ENCODE measurements around the gene SAMD4B.
A peak's percentile ranks its signal among the peaks of the same experiment; 100 is the strongest.
"Not testable (repeated sequence)": the region's sequence is repeated elsewhere in the genome, so short reads cannot be mapped to it uniquely, and the experiment has no call there.

The SAMD4B gene

DNA sequence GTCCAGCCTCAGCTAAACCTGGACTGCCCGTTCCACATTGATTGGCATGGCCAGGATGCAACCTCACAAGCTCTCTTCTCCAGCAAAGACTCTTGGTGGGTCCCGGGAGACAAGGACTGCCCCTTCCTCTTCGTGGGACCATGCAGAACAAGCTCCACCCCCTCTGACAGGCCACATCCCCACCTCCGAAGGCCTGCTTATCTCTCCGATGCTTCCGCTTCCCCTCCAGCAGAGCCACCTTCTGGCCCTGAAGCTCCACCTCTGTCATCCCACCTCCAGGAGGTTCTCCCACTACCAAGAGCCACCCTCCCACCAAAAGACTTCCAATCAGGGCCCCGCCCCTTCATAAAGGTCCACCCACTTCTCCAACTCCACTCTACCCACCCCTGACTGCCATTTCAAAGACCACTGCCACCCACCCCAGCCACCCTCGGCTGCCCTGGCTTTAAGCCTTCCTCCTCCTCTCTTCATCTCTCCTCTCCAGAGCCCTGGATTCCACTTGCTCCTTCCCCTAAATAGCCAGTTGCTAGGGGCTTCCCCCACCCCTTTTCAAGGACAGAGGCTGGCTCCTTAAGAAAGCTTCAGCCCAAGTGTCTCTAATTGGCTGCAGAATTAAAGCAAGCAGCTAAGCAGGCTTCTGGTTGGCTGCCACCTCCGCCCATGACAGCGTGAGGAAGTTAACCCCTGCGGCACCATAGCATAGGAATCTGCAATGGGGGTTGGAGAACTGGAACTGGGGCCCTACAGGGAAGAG, 31.5 kb upstream of the SAMD4B start:
- DNase-seq, result no peak

- no peak for DNase-seq
Observed at GRCh38 chr19:39314016-39314728, 28.0 kb upstream of the SAMD4B start.

DNA sequence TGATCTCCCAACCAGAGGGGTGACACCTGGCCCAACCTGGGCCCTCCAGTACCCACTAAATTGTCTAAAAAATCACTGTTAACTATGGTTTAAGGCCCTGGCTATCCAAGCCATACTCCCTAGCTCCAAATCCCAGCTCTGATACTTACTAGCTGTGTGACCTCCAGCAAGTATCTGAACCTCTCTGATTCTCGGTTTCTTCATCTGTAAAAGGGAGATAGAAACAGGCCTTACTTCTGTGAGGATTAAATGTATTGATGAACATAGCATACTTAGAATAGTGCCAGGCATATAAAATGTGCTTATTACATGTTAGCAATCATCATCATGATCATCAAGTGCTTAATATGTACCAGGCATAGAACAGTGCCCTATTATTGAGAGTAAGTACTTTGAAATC, 26.3 kb upstream of the SAMD4B start:
- DNase-seq, result no peak

DNA sequence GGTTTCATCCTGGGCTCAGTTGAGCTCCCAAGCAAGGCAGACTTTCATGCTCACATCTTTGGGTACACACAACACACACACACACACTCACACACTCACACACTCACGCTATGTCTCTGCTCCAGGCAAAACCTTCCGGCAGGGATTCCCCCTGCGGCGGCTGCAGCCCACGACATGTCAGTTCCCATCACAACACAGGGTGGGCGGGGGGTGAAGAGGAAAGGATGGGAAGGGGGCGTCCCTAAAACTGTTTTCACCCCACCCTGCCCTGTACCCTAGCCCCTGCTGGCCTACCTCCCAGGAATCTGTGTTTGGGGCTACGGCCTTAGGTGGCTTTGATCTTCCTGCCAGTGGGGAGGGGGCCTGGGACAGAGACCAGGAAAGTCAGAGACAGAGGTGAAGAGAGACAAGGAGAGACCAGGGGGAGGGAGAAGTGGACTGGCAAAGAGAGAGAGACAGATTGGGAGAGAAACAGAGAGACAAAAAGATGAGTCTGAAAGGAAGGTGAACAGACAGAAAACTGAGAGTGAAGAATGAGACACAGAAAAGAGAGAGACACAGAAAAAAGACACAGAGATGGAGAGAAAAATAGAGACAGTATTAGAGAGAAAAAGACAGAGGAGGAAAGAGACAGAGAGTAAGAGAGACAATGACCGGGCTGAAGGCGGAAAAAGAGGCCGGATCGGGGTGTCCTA, 25.4 kb upstream of the SAMD4B start:
- DNase-seq, result no peak

DNA sequence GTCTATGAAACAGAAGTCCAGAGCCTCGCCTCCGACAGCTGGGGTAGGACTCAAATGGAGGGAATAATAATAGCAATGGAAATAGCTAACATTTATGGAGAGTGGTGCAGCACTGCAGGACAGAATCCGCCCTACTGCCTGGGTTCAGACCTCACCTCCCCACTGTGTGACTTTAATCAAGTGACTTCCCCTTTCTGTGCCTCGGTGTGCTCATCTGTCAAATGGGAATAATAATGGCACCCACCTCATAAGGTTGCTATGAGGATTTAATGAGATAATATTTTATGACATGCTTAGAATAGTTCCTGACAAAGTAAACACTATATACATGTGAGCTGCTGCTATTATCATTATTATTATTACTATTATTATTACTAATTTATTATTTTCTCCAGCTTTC, 24.7 kb upstream of the SAMD4B start:
- no peak for DNase-seq

DNA sequence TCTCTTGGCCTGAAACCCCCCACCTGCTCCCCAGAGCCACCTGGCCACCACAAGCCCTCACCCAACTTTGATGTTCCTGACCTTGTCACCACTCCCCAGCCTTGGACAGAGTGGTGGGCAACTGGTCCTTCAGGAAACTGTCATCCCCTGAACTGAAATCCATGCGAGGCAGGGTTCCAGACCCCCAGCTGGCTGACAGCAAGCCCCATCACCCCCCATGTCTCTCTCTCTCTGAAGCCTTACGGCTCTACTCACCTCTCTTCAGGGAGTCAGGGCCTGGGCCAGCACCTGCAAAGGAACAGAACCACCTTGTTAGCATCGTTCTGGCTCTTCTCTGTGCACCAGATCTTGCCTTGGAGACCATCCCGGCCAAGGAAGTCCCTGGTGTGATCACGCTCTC, 24.1 kb upstream of the SAMD4B start:
- DNase-seq, result no peak

DNA sequence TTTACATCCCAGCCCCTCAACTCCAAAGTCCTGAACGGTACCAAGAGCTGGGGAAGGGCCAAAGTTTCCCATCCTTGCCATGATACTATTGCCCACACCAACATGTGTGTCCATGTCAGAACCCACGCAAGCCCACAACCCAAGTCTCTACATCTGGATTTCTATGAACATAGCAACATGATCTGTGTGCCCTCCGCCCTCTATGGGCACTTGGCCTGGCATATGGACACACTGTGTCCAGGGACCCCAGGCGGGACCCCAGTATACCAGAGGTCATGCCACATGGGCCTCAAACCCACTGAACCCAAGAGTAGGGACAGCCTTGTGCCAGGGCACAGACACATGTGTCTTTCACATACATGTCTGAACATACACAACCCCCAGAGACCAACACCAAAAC, 23.5 kb upstream of the SAMD4B start:
- DNase-seq, result no peak

DNA sequence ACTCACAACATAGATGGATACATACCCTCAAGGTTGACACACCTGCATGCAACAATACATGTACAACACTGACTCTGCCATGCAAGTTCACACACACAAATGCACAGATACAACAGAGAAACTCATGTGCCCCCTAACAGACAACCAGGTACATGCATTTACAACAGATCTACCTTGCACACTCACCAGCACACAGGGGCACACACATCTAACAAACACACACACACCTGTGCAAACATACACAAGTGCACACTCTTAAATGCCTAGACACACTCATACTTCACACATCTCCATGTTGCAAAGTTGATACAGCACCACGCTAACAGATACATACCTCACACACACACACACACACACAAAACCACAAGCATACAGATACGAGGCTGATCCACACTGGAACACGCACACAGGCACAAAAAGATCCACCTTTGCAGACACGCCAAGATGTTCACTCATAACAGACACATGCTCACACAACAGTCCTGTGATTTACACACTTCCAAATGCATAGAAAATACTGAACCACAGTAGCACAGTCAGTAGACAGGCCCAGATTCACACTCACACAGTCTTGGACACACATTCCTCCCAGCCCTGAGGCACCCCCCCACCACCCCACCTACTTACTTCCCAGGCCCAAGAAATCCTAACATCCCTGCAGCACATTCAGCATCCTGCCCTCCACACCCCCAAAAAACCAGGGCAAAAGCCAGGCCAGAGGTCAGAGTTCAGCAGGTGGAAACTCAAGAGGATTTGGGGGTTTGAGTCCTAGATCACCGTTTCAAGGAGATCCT, 22.9 kb upstream of the SAMD4B start:
- no peak for DNase-seq

DNA sequence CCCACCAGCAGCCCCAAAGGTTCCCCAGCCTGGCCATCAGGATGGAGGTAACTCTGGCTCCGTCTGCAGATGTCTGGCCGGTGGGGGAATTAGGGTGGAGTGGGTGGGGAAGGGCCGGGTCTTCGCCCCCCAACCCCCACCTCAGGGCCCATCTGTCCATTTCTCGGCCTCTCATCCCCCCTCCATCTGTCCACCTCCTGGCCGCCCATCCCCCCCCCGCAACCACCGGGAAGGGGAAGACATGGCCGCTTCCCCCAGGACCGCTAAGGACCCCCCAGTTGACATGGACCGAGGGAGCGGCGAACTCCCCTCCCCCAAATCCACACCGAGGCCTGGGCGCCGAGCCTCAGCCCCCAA, 22.4 kb upstream of the SAMD4B start:
- no peak for DNase-seq

GRCh38 chr19:39321117-39321831, 20.9 kb upstream of the SAMD4B start:
- DNase-seq, result no peak

- DNase-seq, result no peak
Observed at GRCh38 chr19:39321832-39322176, 20.4 kb upstream of the SAMD4B start.

- no peak for DNase-seq
Observed at GRCh38 chr19:39324242-39324842, 17.9 kb upstream of the SAMD4B start.

GRCh38 chr19:39325778-39326665, 16.2 kb upstream of the SAMD4B start:
- DNase-seq, result peak; percentile 11

DNA sequence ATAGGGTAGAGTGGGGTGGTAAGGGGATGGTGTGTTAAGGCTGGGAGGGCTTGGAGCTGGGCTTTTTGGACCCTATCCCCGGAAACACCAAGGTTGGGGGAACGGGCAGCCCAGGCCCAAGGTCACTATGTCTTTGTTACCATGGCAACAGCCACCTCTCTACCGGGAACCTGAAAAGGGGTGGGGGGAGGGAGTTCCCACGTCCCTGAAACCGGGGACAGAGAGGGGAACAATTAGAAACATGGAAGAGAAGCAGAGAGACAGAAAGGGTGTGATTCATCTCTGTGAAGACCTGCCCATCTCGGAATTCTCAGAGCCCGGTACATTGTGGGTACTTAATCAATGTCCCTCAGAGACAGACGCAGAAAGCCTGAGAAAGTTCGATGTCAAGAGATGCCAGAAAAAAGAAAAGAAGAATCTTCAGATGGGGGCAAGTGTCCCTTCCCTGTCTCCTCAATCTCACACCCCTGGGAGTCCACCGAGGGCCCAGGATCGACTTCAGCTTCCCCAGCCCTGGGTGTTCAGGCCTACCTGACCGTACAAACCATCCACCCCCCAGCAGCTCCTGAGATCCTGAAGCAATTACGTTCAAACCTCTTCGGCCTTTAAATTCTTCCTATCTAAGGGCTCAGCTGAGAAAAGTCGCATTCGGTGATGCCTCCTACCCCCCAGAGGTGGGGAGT, 14.7 kb upstream of the SAMD4B start:
- DNase-seq, result no peak

GRCh38 chr19:39328046-39328705, 14.0 kb upstream of the SAMD4B start:
- peak; percentile 41 for DNase-seq

- DNase-seq, result no peak
Observed at GRCh38 chr19:39329948-39330347, 12.3 kb upstream of the SAMD4B start.

DNA sequence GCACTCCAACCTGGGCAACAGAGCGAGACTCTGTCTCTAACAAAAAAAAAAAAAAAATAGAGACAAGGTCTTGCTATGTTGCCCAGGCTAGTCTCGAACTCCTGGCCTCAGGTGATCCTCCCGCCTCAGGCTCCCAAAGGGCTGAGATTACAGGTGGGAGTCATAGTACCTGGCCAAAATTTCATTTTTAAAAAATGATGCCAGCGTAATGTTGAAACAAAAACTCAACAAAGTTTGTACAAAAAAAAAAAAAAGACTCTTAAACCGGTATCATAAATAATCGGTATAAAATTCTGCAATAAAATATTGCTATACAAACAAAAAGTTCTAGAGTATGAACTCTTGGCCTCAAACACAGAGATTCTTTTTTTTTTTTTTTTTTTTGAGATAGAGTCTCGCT, 9.9 kb upstream of the SAMD4B start:
- no peak for DNase-seq

DNA sequence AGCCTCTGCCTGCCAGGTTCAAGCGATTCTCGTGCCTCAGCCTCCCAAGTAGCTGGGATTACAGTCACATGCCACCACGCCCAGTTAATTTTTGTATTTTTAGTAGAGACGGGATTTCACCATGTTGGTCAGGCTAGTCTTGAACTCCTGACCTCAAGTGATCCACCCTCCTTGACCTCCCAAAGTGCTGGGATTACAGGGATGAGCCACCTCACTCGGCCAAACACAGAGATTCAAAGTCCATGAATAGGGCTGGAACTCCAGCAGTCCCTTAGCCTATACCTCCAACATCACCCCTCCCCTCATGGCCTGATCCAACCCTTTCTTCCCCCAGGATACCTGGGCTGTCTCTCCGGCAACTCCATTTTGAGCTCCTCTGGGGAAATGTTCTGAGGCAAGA, 9.5 kb upstream of the SAMD4B start:
- DNase-seq, result not testable (repeated sequence)

DNA sequence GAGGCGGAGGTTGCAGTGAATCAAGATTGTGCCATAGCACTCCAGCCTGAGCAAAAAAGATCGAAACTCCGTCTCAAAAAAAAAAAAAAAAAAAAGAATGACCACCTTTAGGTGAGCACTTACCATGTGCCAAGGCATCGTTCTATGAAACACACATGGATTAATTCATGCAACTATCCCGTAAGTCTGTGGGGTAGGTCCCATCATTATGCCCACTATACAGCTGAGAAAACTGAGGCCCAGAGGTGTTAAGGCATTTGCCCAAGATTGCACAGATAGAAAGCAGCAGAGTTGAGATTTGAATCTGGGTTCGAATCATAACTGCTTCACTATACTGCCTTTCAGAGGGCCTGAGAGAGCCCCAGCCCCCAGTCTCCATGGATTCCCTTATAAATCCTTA, 8.7 kb upstream of the SAMD4B start:
- DNase-seq, result no peak

GRCh38 chr19:39334444-39334976, 7.7 kb upstream of the SAMD4B start:
- no peak for DNase-seq
